GM18526 (cell line): ENCODE measurements around the gene RBM27.

Experiments used
- POLR2A ChIP-seq: IDR thresholded peaks from 3 replicates; pipeline ENCODE4 v1.6.1; 2011; ENCODE audit not compliant: insufficient read length; ENCODE audit errors: extremely low read depth

The RBM27 gene

GRCh38 chr5:146199176-146199815 lies 4.1 kb upstream of the RBM27 start:
- TF ChIP-seq POLR2A: no peak

GRCh38 chr5:146203872-146204192 lies 427 bp downstream of the RBM27 start:
- no peak for TF ChIP-seq POLR2A

DNA sequence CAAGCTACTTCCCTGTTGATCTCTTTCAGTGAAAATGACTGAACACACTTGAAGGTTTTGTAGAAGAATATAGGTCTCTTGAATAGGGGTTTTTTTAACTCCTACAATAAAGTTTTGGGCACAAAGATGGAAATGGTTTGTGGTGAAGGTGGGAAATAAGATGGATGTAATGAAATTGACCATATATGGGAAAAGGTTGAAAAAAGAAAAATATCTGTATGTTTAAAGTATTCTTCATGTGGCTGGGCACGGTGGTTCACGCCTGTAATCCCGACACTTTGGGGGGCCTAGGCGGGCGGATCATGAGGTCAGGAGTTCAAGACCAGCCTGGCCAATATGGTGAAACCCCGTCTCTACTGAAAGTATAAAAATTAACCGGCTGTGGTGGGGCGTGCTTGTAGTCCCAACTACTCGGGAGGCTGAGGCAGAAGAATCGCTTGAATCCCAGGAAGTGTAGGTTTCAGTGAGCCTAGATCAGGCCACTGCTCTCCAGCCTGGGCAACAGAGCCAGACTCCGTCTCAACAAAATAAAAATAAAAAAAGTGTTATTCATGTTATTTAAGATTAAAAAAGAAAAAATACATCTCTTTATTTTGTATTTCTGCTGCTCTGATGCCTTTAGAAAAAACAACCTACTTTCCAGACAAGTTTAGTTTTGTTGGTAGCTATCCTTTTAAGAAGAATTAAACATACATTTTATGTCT lies 2.2 kb downstream of the RBM27 start:
- no peak for TF ChIP-seq POLR2A

DNA sequence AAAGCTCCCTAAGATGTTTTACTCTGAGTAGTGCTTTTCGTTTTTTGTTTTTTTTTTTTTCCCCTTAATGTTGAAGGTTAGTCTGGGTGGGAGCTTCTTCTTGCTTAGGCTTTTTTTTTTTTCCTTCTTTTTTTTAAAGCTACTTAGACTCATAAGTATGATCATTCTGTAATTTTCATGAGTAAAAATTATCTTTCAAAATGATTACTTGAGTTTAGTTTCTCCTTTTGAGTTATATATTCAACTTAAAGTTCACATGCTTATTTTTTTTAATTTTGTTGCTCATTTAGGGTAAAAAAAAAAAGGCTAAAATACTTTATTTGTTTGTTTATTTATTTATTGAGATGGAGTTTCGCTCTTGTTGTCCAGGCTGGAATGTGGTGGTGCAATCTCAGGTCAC lies 2.9 kb downstream of the RBM27 start:
- no peak for TF ChIP-seq POLR2A

DNA sequence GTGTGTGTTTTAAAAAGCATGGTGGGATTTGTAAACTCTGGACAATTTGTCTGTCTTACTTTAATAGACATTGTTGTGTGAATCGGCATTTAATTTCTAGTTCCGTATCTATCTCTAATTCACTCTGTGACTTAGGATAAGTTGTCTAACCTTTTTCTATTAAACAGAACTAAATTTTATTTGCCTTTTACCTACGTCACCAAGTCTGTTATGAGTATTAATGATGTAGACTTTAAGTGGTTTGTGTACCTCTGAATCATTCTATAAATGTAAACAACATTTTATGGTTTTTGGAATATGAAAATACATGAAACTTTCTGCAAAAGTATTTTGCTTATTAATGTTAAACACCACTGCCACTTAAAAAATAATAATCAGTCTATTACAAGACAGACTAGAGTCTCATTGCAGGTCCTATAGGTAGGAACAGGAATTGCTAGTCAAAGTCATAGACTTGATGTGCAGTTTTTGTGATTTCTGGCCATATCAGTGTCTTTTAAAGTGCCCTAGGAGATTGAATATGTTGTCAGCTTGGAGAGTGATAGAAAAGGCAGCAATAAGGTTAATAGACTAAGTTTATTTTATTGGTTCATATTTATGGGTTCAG lies 5.6 kb downstream of the RBM27 start:
- TF ChIP-seq POLR2A: no peak

- no peak for TF ChIP-seq POLR2A
Measured at GRCh38 chr5:146209714-146210113, 6.3 kb downstream of the RBM27 start.

DNA sequence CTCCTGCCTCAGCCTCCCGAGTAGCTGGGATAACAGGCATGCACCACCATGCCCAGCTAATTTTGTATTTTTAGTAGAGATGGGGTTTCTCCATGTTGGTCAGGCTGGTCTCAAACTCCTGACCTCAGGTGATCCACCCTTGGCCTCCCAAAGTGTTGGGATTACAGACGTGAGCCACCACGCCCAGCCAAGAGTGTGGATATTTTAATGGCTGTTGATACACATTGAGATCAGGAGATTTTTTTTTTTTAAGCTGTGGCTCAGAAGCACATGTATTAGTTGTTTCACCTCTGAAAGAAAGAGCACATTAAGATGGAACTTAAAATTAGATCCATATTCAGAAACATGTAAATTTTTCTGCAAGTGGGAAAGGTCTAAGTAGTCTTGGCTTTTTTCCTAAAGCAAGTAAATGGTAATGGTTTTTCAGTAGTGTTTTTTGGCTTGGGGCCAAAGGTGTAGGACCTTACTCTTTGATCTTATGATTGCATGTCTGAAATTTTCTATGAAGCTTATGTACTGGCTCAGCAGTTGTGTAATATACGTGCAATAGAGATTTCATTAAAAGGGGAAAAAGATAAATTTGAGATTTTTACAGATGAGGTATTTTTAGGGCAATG lies 9.9 kb downstream of the RBM27 start:
- no peak for TF ChIP-seq POLR2A

DNA sequence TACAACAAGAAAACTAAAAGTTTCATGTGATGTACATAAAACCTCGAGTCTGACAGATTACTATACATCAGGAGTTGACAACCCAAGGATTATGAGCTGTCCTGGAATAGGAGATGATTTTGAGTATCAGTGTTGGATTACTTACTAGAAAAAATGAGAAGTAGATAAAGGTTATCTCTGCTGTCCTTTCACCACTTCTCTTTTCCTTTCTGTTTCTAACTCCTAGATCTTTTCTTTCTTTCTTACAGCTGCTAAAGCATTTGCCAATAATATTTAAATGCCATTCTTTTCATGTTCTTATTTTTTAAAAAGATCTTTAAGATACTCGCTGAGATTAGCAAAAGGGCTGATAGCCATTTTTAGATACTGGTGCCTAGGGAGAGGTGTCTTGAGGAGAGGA lies 14.8 kb downstream of the RBM27 start:
- no peak for TF ChIP-seq POLR2A

DNA sequence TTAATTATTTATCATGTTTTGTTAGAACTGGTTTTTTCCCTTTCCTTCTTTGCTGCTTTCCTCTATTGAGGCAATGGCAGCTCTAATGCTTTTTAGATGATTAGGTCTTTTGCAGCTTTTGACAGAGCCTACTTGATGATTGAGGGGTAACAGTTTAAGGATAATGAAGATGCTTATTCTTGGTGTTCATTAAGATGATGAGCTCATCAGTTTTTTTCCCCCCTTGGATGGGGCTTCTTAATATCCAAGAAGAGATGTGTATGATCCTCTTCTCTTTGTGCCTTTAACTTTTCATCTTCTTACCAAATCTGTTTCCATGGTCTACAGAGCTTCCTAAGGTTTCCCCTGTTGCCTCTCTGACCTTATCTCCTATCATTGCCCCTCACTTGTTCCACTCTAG lies 15.8 kb downstream of the RBM27 start:
- TF ChIP-seq POLR2A: no peak

DNA sequence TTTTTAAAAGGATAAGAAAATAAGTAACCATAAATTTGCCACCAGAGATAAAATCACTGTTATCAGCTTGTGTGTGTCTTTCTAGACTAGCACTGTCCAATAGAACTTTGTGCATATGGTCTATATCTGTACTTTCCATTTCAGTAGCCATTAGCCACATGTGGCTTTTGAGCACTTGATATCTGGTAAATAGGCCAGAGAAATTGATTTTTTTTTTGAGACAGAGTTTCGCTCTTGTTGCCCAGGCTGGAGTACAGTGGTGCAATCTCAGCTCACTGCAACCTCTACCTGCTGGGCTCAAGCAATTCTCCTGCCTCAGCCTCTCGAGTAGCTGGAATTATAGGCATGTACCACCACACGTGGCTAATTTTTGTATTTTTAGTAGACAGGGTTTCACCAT lies 17.8 kb downstream of the RBM27 start:
- no peak for TF ChIP-seq POLR2A

- TF ChIP-seq POLR2A: no peak
Measured at GRCh38 chr5:146222005-146222404, 18.6 kb downstream of the RBM27 start.

DNA sequence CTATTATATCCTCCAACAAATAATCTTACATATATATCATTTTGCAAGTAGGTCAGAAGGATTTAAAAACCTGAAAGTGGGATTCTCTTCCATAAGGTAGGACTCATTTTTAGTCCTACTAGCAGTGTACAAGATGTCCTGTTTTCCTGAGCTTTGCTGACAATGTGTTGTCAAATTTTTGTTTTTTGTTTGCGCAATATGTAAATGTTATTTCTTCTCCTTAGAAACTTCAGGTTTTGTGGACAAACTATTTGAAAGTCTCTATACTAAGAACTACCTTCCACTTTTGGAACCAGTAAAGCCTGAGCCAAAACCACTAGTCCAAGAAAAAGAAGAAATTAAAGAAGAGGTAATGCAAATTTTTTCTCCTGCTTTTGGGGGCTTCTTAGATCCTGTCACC lies 19.8 kb downstream of the RBM27 start:
- TF ChIP-seq POLR2A: no peak

DNA sequence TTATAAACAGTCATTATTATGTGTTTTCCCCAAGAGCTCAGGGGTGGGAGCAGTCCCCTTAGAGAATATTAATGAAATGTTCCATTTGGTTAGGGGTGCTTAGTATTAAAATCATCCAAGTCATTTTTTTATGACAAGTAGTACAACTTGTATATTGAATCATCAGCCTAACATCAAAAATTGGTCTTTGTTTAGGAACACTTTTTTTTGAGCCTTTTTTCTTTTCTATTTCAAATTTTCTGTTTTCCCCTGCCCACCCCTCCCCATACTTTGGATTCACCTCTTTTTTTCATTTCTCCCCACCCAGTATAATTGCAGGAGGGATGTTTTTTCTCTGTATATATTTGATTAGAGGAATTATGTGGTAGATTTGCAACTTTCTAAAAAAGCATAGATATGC lies 25.8 kb downstream of the RBM27 start:
- no peak for TF ChIP-seq POLR2A

GRCh38 chr5:146232223-146232622 lies 28.8 kb downstream of the RBM27 start:
- TF ChIP-seq POLR2A: no peak

- no peak for TF ChIP-seq POLR2A
Measured at GRCh38 chr5:146233441-146233840, 30.0 kb downstream of the RBM27 start.

DNA sequence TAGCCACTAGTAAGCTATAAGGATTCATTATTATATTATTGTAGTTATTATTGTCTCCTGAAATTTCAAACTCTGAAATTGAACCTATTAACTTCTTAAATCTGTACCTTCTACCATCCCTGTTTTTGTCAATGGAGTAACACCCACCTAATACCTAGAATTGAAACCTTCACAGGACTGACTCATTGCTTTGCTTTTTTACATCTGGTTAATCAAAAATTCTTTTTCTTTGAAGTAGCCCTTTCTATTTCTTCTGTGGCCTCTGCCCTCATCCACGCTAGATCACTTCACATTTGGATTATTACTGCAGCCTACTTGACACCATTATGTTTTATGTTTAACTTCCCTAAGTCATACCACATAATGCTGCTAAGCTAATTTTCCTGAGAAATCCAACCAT lies 35.6 kb downstream of the RBM27 start:
- no peak for TF ChIP-seq POLR2A
